HG02970 (cell line): ENCODE measurements around the gene MYH14.

ENCODE experiments used
- ATAC-seq: cut with Tn5 transposase; IDR thresholded peaks from one replicate; pipeline ENCODE4 v1.9.1; 2021; ENCODE audit warnings: mild to moderate bottlenecking, moderate library complexity, moderate number of reproducible peaks; ENCODE audit not compliant: unreplicated experiment, low FRiP score

Gene MYH14

GRCh38 chr19:50252111-50252886 is 48.9 kb downstream of the MYH14 start:
- no peak for ATAC-seq

DNA sequence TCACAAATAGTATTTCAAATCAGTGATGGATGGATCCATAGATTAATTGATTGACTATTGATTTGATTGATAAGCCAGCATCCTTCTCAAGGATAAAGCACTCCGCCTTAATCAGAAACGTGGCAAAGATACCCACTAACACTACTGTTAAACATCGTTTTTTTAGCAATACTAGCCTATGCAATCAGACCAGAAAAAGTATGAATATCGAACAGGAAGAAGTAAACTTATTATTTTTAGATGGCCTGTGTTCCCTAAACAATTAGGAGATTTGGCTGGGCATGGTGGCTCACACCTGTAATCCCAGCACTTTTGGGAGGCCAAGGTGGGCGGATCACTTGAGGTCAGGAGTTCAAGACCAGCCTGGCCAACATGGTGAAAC is 49.5 kb downstream of the MYH14 start:
- no peak for ATAC-seq

GRCh38 chr19:50255115-50255514 is 51.7 kb downstream of the MYH14 start:
- no peak for ATAC-seq

DNA sequence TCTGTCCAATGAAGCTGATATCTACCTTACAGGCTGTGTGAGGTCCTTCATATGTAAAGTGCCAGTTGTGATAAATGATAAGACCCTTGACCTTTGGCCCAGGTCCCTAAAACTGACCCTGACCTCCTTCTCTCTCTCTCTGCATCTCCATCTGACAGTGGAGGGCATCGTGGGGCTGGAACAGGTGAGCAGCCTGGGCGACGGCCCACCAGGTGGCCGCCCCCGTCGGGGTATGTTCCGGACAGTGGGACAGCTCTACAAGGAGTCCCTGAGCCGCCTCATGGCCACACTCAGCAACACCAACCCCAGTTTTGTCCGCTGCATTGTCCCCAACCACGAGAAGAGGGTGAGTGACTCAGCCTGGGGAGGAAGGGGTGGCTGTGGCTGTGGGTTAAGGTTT is 53.7 kb downstream of the MYH14 start:
- ATAC-seq: no peak

DNA sequence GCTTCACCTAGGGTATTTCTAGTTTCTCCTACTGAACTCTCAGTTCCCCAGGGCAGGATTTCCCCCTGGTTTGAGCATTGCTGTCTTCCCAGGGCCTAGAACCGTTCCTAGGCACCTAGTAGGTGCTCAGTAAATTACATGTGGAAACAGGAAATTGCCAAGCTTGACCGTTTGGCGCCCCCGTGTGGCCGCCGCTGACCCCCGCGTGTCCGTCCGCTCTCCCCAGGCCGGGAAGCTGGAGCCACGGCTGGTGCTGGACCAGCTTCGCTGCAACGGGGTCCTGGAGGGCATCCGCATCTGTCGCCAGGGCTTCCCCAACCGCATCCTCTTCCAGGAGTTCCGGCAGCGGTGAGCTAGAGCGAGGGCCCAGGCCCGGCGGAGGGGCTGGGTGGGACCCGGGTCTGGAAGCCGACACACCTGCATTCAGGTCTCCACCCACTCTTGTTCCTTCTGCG is 55.5 kb downstream of the MYH14 start:
- no peak for ATAC-seq

DNA sequence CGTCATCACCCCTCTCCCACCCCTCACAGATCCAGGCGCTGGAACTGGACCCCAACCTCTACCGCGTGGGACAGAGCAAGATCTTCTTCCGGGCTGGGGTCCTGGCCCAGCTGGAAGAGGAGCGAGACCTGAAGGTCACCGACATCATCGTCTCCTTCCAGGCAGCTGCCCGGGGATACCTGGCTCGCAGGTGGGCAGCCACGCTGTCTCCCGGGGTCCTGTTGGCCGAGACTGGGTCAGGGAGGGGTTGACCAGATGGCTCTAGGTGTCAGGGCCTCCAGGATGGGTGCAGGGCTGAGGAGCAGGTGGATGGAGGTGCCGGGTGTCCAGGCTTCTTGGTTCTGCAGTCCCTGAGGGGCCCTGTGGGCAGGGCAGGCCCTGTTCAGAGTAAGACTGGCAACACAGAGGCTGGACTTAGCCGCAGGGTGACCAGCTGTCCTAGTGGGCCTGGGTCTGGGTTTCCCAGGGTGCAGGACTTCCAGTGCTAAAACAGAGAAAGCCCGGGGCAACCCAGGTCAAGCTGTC is 58.1 kb downstream of the MYH14 start:
- no peak for ATAC-seq

- no peak for ATAC-seq
Measured at GRCh38 chr19:50263176-50263575, 59.8 kb downstream of the MYH14 start.

- ATAC-seq: no peak
Measured at GRCh38 chr19:50264483-50265186, 61.2 kb downstream of the MYH14 start.

DNA sequence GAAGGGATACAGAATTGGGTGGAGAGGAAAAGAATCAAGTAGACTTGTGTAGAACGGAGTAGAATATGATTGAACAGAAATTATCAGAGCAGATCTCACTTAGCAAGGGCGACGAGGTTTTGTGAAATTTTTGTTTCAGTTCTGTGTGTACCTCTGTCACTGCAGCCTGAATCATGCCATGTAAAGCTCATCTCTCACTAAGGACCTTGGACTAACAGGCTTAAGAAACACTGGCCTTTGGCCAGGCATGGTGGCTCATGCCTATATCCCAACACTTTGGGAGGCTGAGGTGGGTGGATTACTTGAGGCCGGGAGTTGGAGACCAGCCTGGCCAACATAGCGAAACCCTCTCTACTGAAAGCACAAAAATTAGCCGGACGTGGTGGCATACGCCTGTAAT is 62.6 kb downstream of the MYH14 start:
- no peak for ATAC-seq

DNA sequence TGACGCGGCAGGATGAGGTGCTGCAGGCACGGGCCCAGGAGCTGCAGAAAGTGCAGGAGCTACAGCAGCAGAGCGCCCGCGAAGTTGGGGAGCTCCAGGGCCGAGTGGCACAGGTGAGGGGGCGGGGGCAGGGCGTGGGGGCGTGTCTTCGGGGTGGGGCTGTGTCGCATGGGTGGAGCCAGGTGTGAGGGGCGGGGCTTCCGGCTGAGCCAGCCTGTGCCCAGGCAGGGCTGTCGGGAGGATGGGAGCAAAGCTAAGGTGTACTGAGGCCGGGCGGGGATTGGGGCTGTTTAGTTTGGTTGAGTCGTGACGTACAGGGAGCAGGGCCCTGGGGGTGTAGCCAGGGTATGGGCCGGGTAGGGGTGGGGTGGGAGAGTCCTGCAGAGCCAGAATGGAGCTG is 63.5 kb downstream of the MYH14 start:
- ATAC-seq: no peak

DNA sequence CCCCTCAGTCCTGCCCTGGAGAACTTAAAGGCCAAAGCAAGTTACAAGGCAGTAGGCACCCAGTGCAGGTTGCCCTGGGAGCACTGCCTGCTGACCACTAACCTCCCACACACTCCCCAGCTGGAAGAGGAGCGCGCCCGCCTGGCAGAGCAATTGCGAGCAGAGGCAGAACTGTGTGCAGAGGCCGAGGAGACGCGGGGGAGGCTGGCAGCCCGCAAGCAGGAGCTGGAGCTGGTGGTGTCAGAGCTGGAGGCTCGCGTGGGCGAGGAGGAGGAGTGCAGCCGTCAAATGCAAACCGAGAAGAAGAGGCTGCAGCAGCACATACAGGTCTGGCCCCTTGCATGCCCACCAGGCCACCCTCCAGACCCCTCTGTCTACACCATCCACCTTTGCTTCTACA is 64.6 kb downstream of the MYH14 start:
- ATAC-seq: no peak

DNA sequence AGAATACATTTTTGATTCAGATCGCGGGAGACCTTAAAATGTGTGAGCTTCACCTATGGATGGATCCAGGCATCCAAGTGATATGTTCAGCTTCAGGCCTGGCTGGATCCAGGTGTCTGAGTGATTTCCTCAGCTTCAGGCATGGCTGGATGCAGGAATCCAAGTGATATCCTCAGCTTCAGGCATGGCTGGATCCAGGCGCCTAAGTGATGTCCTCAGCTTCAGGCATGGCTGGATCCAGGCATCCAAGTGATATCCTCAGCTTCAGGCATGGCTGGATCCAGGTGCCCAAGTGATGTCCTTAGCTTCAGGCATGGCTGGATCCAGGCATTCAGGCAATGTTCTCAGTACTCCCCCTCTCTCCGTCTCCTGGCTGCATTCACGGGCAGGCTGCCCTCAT is 65.1 kb downstream of the MYH14 start:
- no peak for ATAC-seq

DNA sequence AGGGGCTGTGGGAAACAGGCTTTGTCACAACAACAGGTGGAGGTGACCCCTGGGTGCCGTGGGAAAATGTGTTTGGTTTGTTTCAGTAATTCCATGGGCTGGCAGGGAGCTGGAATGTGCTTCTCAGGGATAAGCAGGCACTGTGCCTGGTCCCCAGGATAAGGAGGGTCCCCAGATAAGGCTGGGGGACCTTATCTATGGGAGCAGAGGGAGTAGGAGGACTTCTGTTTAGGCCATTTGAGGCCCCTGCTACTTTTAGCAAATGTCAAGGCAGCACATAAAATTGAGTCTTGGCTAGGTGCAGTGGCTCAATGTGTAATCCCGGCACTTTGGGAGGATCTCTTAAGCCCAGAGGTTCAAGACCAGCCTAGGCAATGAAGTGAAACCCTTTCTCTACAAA is 66.2 kb downstream of the MYH14 start:
- ATAC-seq: no peak

- no peak for ATAC-seq
Measured at GRCh38 chr19:50272263-50272897, 69.0 kb downstream of the MYH14 start.

DNA sequence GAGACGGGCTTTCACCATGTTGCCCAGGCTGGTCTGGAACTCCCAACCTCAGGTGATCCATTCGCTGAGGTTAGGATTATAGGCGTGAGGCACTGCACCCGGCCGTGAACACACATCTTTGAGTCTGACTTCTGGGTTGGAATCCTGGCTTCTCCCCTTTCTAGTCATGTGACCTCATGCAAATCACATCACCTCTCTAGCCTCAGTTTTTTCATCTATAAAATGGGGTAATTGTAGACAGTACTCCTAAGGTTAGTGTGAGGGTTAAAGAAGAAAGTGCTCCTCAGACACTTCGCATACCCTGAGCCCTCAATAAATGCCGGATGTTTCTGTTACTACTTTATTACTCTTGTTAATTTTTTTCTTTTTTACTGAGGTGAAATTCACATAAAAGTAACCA is 70.4 kb downstream of the MYH14 start:
- ATAC-seq: no peak

DNA sequence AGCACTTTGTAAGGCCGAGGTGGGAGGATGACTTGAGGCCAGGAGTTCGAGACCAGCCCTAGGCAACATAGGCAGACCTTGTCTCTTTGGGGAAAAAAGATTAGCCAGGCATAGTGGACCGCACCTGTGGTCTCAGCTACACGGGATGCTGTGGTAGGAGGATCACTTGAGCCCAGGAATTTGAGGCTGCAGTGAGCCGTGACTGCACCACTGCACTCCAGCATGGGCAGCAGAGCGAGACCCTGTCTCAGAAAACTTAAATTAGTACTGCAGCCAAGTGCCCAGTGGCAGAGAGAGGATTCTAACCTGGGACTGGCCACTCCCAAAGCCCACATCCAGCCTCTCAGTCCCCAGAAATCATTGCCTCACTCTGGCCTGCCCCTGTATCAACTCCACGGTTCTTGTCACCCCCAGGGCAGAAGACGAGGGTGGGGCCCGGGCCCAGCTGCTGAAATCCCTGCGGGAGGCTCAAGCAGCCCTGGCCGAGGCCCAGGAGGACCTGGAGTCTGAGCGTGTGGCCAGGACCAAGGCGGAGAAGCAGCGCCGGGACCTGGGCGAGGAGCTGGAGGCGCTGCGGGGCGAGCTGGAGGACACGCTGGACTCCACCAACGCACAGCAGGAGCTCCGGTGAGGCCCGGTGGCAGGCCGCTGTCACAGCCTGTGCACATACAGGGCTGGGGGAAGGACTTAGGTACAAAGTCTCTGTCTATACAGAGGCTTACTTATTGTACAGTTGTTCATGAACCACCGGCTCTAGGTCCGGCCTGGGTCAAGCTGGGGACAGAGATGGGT is 72.4 kb downstream of the MYH14 start:
- no peak for ATAC-seq

DNA sequence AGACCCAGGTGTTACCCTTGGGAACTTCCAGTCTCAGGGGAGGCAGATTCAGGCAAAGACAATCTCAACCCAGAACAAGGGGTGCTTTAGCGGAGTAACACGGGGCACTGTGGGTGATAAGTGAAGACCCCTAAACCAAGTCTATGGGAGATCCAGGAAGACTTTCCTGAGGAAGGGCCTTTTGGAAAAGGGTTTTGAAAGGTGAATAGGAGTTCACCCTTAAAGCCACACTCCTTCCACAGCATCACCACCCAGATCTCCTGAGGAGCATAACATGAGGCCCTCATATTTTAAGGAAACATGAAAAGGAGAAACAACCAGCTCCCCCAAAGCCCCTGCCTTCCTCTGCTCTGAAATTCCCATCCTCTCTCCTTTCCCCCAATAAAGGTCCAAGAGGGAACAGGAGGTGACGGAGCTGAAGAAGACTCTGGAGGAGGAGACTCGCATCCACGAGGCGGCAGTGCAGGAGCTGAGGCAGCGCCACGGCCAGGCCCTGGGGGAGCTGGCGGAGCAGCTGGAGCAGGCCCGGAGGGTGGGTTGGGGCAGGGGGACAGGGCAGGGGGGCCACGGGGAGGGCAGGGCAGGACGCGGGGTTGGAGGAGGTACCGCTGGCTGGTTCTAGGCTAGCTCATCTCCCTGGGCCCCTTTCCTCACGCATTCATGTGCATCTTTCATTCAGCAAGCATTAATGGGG is 73.1 kb downstream of the MYH14 start:
- ATAC-seq: no peak

GRCh38 chr19:50277966-50278580 is 74.7 kb downstream of the MYH14 start:
- ATAC-seq: no peak

GRCh38 chr19:50280074-50280473 is 76.7 kb downstream of the MYH14 start:
- no peak for ATAC-seq

- ATAC-seq: no peak
Measured at GRCh38 chr19:50280983-50281382, 77.6 kb downstream of the MYH14 start.
